ENCODE data around the gene TMEM132D. TPM values are rescaled to one million over a fixed set of nuclear protein-coding genes. Genes with fewer than 3 reads are reported as not detected.

Gene TMEM132D
- total RNA-seq, 2 experiments from 2014 or later, result not detected

GRCh38 chr12:129870796-129871195 lies 33.0 kb downstream of the TMEM132D start:
- no peak for ATAC-seq
- Mint-ChIP-seq H3K4me3 (no peak overlapping the region), H3K36me3 (ENCODE audit: low read depth) (no peaks in the 10 kb centered on the region), H3K9me3 (ENCODE audit: insufficient read depth) (no peaks in the 10 kb centered on the region), H3K27me3 (ENCODE audit: low read depth) (no peaks in the 10 kb centered on the region), H3K27ac (no peak overlapping the region), H3K4me1 (ENCODE audit: low read depth) (no peaks in the 10 kb centered on the region)
- no peak for DNase-seq
- POLR2A ChIA-PET, result no interaction called here
- CTCF ChIA-PET, result no interaction called here

GRCh38 chr12:129870136-129870535 lies 33.7 kb downstream of the TMEM132D start:
- POLR2A ChIA-PET, result no interaction called here
- DNase-seq, result no peak
- H3K27me3 Mint-ChIP-seq (ENCODE audit: low read depth), result no peaks in the 10 kb centered on the region
- H3K4me1 Mint-ChIP-seq (ENCODE audit: low read depth), result no peaks in the 10 kb centered on the region
- no peaks in the 10 kb centered on the region for H3K36me3 Mint-ChIP-seq (ENCODE audit: low read depth)
- CTCF ChIA-PET, result no interaction called here
- no peak for ATAC-seq
- no peak overlapping the region for H3K4me3 Mint-ChIP-seq
- H3K9me3 Mint-ChIP-seq (ENCODE audit: insufficient read depth), result peaks cover under 1% of the 10 kb centered on the region
- H3K27ac Mint-ChIP-seq, result no peak overlapping the region

GRCh38 chr12:129868575-129868974 lies 35.2 kb downstream of the TMEM132D start:
- ChIA-PET CTCF (no interaction called here), POLR2A (no interaction called here)
- H3K9me3 Mint-ChIP-seq (ENCODE audit: insufficient read depth), result peaks cover 4% of the 10 kb centered on the region
- no peaks in the 10 kb centered on the region for H3K27me3 Mint-ChIP-seq (ENCODE audit: low read depth)
- no peaks in the 10 kb centered on the region for H3K4me1 Mint-ChIP-seq (ENCODE audit: low read depth)
- no peak overlapping the region for H3K4me3 Mint-ChIP-seq
- no peak for ATAC-seq
- DNase-seq, result no peak
- no peaks in the 10 kb centered on the region for H3K36me3 Mint-ChIP-seq (ENCODE audit: low read depth)
- no peak overlapping the region for H3K27ac Mint-ChIP-seq

GRCh38 chr12:129863938-129864337 lies 39.9 kb downstream of the TMEM132D start:
- ChIA-PET CTCF (no interaction called here), POLR2A (no interaction called here)
- no peaks in the 10 kb centered on the region for H3K27me3 Mint-ChIP-seq (ENCODE audit: low read depth)
- H3K4me1 Mint-ChIP-seq (ENCODE audit: low read depth), result no peaks in the 10 kb centered on the region
- no peak overlapping the region for H3K4me3 Mint-ChIP-seq
- no peak overlapping the region for H3K27ac Mint-ChIP-seq
- H3K9me3 Mint-ChIP-seq (ENCODE audit: insufficient read depth), result peaks cover 4% of the 10 kb centered on the region
- ATAC-seq (no peak), DNase-seq (no peak)
- H3K36me3 Mint-ChIP-seq (ENCODE audit: low read depth), result no peaks in the 10 kb centered on the region

GRCh38 chr12:129862561-129863175 lies 41.2 kb downstream of the TMEM132D start:
- Mint-ChIP-seq H3K4me3 (no peak overlapping the region), H3K36me3 (ENCODE audit: low read depth) (no peaks in the 10 kb centered on the region), H3K27ac (no peak overlapping the region), H3K27me3 (ENCODE audit: low read depth) (no peaks in the 10 kb centered on the region), H3K9me3 (ENCODE audit: insufficient read depth) (peaks cover 4% of the 10 kb centered on the region), H3K4me1 (ENCODE audit: low read depth) (no peaks in the 10 kb centered on the region)
- ChIA-PET CTCF (no interaction called here), POLR2A (no interaction called here)
- no peak for DNase-seq
- ATAC-seq, result no peak

GRCh38 chr12:129861951-129862350 lies 41.9 kb downstream of the TMEM132D start:
- H3K27me3 Mint-ChIP-seq (ENCODE audit: low read depth), result no peaks in the 10 kb centered on the region
- H3K4me1 Mint-ChIP-seq (ENCODE audit: low read depth), result no peaks in the 10 kb centered on the region
- POLR2A ChIA-PET, result no interaction called here
- no peak overlapping the region for H3K27ac Mint-ChIP-seq
- CTCF ChIA-PET, result no interaction called here
- ATAC-seq, result no peak
- H3K4me3 Mint-ChIP-seq, result no peak overlapping the region
- H3K36me3 Mint-ChIP-seq (ENCODE audit: low read depth), result no peaks in the 10 kb centered on the region
- peaks cover 4% of the 10 kb centered on the region for H3K9me3 Mint-ChIP-seq (ENCODE audit: insufficient read depth)
- DNase-seq, result no peak

- no peaks in the 10 kb centered on the region for H3K4me1 Mint-ChIP-seq (ENCODE audit: low read depth)
- no peaks in the 10 kb centered on the region for H3K27me3 Mint-ChIP-seq (ENCODE audit: low read depth)
- no peak overlapping the region for H3K4me3 Mint-ChIP-seq
- H3K27ac Mint-ChIP-seq, result no peak overlapping the region
- no peak for ATAC-seq
- POLR2A ChIA-PET, result no interaction called here
- CTCF ChIA-PET, result no interaction called here
- H3K36me3 Mint-ChIP-seq (ENCODE audit: low read depth), result no peaks in the 10 kb centered on the region
- DNase-seq, result no peak
- no peaks in the 10 kb centered on the region for H3K9me3 Mint-ChIP-seq (ENCODE audit: insufficient read depth)
Measured at GRCh38 chr12:129854591-129854990, 49.2 kb downstream of the TMEM132D start.

GRCh38 chr12:129851296-129851695 lies 52.5 kb downstream of the TMEM132D start:
- Mint-ChIP-seq H3K27me3 (ENCODE audit: low read depth) (no peaks in the 10 kb centered on the region), H3K4me3 (no peak overlapping the region)
- POLR2A ChIA-PET, result no interaction called here

GRCh38 chr12:129848876-129849275 lies 54.9 kb downstream of the TMEM132D start:
- H3K4me3 Mint-ChIP-seq, result no peak overlapping the region
- H3K27me3 Mint-ChIP-seq (ENCODE audit: low read depth), result no peaks in the 10 kb centered on the region
- no peak overlapping the region for H3K27ac Mint-ChIP-seq
- DNase-seq, result no peak
- H3K4me1 Mint-ChIP-seq (ENCODE audit: low read depth), result no peaks in the 10 kb centered on the region
- POLR2A ChIA-PET, result no interaction called here
- no peaks in the 10 kb centered on the region for H3K36me3 Mint-ChIP-seq (ENCODE audit: low read depth)
- ATAC-seq, result no peak
- no peaks in the 10 kb centered on the region for H3K9me3 Mint-ChIP-seq (ENCODE audit: insufficient read depth)
- CTCF ChIA-PET, result no interaction called here

More at GRCh38 chr12:129851296-129851695, 52.5 kb downstream of the TMEM132D start:
- CTCF ChIA-PET, result no interaction called here
- no peaks in the 10 kb centered on the region for H3K36me3 Mint-ChIP-seq (ENCODE audit: low read depth)
- no peak for DNase-seq
- no peaks in the 10 kb centered on the region for H3K4me1 Mint-ChIP-seq (ENCODE audit: low read depth)
- no peak for ATAC-seq
- no peaks in the 10 kb centered on the region for H3K9me3 Mint-ChIP-seq (ENCODE audit: insufficient read depth)
- no peak overlapping the region for H3K27ac Mint-ChIP-seq

GRCh38 chr12:129847063-129847462 lies 56.8 kb downstream of the TMEM132D start:
- DNase-seq (no peak), ATAC-seq (no peak)
- ChIA-PET CTCF (no interaction called here), POLR2A (no interaction called here)
- Mint-ChIP-seq H3K4me3 (no peak overlapping the region), H3K9me3 (ENCODE audit: insufficient read depth) (no peaks in the 10 kb centered on the region), H3K27ac (no peak overlapping the region), H3K27me3 (ENCODE audit: low read depth) (no peaks in the 10 kb centered on the region), H3K36me3 (ENCODE audit: low read depth) (no peaks in the 10 kb centered on the region), H3K4me1 (ENCODE audit: low read depth) (no peaks in the 10 kb centered on the region)

- Mint-ChIP-seq H3K27me3 (ENCODE audit: low read depth) (no peaks in the 10 kb centered on the region), H3K36me3 (ENCODE audit: low read depth) (no peaks in the 10 kb centered on the region), H3K9me3 (ENCODE audit: insufficient read depth) (no peaks in the 10 kb centered on the region), H3K27ac (no peak overlapping the region), H3K4me3 (no peak overlapping the region), H3K4me1 (ENCODE audit: low read depth) (no peaks in the 10 kb centered on the region)
- no peak for ATAC-seq
- ChIA-PET POLR2A (no interaction called here), CTCF (no interaction called here)
- DNase-seq, result no peak
Measured at GRCh38 chr12:129844662-129845220, 59.1 kb downstream of the TMEM132D start.

- Mint-ChIP-seq H3K27me3 (ENCODE audit: low read depth) (no peaks in the 10 kb centered on the region), H3K4me3 (no peak overlapping the region), H3K9me3 (ENCODE audit: insufficient read depth) (no peaks in the 10 kb centered on the region), H3K36me3 (ENCODE audit: low read depth) (no peaks in the 10 kb centered on the region), H3K4me1 (ENCODE audit: low read depth) (no peaks in the 10 kb centered on the region), H3K27ac (no peak overlapping the region)
- DNase-seq (no peak), ATAC-seq (no peak)
- ChIA-PET POLR2A (no interaction called here), CTCF (no interaction called here)
Measured at GRCh38 chr12:129841251-129841650, 62.6 kb downstream of the TMEM132D start.
